Trophoblast cell (in vitro differentiated cells and primary cell): ENCODE measurements around the gene SHISA4.
A peak's percentile ranks its signal among the peaks of the same experiment; 100 is the strongest.

Experiments used
- DNase-seq, 2 donors: peaks; one replicate each; pipeline ENCODE4 v3.0.0-alpha.2; 2016
- H2AFZ ChIP-seq: 2 replicates; pipeline ENCODE4 v1.6.1; 2013; ENCODE audit warnings: low read length, moderate library complexity, mild to moderate bottlenecking; ENCODE audit not compliant: insufficient read depth, poor library complexity
- H2AK5ac ChIP-seq: 2 replicates; pipeline ENCODE4 v1.6.1; 2013; ENCODE audit warnings: mild to moderate bottlenecking, low read length
- H2BK120ac ChIP-seq: 2 replicates; pipeline ENCODE4 v1.6.1; 2013; ENCODE audit warnings: low read length, mild to moderate bottlenecking, moderate library complexity; ENCODE audit not compliant: insufficient read depth, poor library complexity
- H2BK12ac ChIP-seq: 2 replicates; pipeline ENCODE4 v1.6.1; 2013; ENCODE audit warnings: mild to moderate bottlenecking, low read length, moderate library complexity
- H2BK5ac ChIP-seq: 2 replicates; pipeline ENCODE4 v1.6.1; 2013; ENCODE audit warnings: low read length, low read depth, moderate library complexity, mild to moderate bottlenecking; ENCODE audit not compliant: poor library complexity
- H3K14ac ChIP-seq: 2 replicates; pipeline ENCODE4 v1.6.1; 2013; ENCODE audit warnings: mild to moderate bottlenecking, low read length
- H3K18ac ChIP-seq: 2 replicates; pipeline ENCODE4 v1.6.1; 2013; ENCODE audit warnings: mild to moderate bottlenecking, low read length
- H3K23ac ChIP-seq: 2 replicates; pipeline ENCODE4 v1.6.1; 2013; ENCODE audit warnings: low read length
- H3K27ac ChIP-seq: 2 replicates; pipeline ENCODE4 v1.5.1; 2013; ENCODE audit warnings: low read depth, mild to moderate bottlenecking, inconsistent platforms, low read length, moderate library complexity
- H3K27me3 ChIP-seq: 2 replicates; pipeline ENCODE4 v1.6.1; 2013; ENCODE audit warnings: inconsistent platforms, mild to moderate bottlenecking, low read length, moderate library complexity; ENCODE audit not compliant: insufficient read depth
- H3K36me3 ChIP-seq, 2 experiments: 1 replicate in 1 of 2; 2 replicates in 1 of 2; pipeline ENCODE4 v1.6.1; 2013; ENCODE audit warnings: low read length in 2 of 2, mild to moderate bottlenecking in 2 of 2, moderate library complexity in 1 of 2; ENCODE audit not compliant: insufficient read depth in 2 of 2, control insufficient read depth in 1 of 2
- H3K4ac ChIP-seq: 2 replicates; pipeline ENCODE4 v1.6.1; 2013; ENCODE audit warnings: low read depth, mild to moderate bottlenecking, low read length, moderate library complexity
- H3K4me1 ChIP-seq, 2 experiments: 1 replicate in 1 of 2; 2 replicates in 1 of 2; pipeline ENCODE4 v1.6.1; 2013; ENCODE audit warnings: low read length in 2 of 2, mild to moderate bottlenecking in 2 of 2, moderate library complexity in 1 of 2; ENCODE audit not compliant: insufficient read depth in 2 of 2, control insufficient read depth in 1 of 2
- H3K4me2 ChIP-seq: 2 replicates; pipeline ENCODE4 v1.6.1; 2013; ENCODE audit warnings: inconsistent platforms, mild to moderate bottlenecking, low read length, moderate library complexity
- H3K4me3 ChIP-seq: 2 replicates; pipeline ENCODE4 v1.5.1; 2013; ENCODE audit warnings: mild to moderate bottlenecking, low read depth, low read length, inconsistent platforms
- H3K79me1 ChIP-seq: one replicate; pipeline ENCODE4 v1.6.1; 2013; ENCODE audit warnings: low read length
- H3K79me2 ChIP-seq: 2 replicates; pipeline ENCODE4 v1.6.1; 2013; ENCODE audit warnings: low read length, mild to moderate bottlenecking; ENCODE audit not compliant: control insufficient read depth, insufficient read depth, poor library complexity
- H3K9ac ChIP-seq: 2 replicates; pipeline ENCODE4 v1.6.1; 2013; ENCODE audit warnings: mild to moderate bottlenecking, low read length
- H3K9me3 ChIP-seq: 2 replicates; pipeline ENCODE4 v1.6.1; 2013; ENCODE audit warnings: low read depth, mild to moderate bottlenecking, control low read depth, inconsistent platforms, low read length; ENCODE audit not compliant: insufficient read depth
- H4K12ac ChIP-seq: 2 replicates; pipeline ENCODE4 v1.6.1; 2013; ENCODE audit warnings: low read depth, mild to moderate bottlenecking, low read length, moderate library complexity
- H4K8ac ChIP-seq: 2 replicates; pipeline ENCODE4 v1.6.1; 2013; ENCODE audit warnings: low read depth, mild to moderate bottlenecking, low read length, moderate library complexity
- H4K91ac ChIP-seq: one replicate; pipeline ENCODE4 v1.6.1; 2013; ENCODE audit warnings: low read depth, mild to moderate bottlenecking, low read length, moderate library complexity
- WGBS: extraction: QIAGEN DNeasy Blood & Tissue Kit; methylation state at CpG from one replicate; pipeline ENCODE4 v1.1.7; 2013; ENCODE audit warnings: missing lambda C conversion rate; ENCODE audit not compliant: insufficient read length, insufficient coverage; ENCODE audit errors: extremely low coverage; 5-methylcytosine and 5-hydroxymethylcytosine counted together

Gene SHISA4

GRCh38 chr1:201848230-201848629, 40.5 kb upstream of the SHISA4 start:
- Histone ChIP-seq H3K14ac (no peak overlapping the region), H3K4me1 (peaks cover 0 to 3% of the 10 kb centered on the region in 2 experiments), H2BK5ac (no peak overlapping the region), H3K18ac (no peak overlapping the region), H2AK5ac (no peak overlapping the region), H2BK120ac (no peak overlapping the region), H4K91ac (no peak overlapping the region), H3K27ac (no peak overlapping the region), H3K9ac (no peak overlapping the region), H3K79me2 (no peaks in the 10 kb centered on the region), H3K23ac (no peak overlapping the region), H4K8ac (no peak overlapping the region), H3K27me3 (no peaks in the 10 kb centered on the region), H2AFZ (no peak overlapping the region), H3K9me3 (no peaks in the 10 kb centered on the region), H2BK12ac (no peak overlapping the region), H3K36me3 (peaks cover 6 to 17% of the 10 kb centered on the region in 2 experiments), H3K4ac (no peak overlapping the region), H3K4me3 (no peak overlapping the region), H4K12ac (no peak overlapping the region), H3K79me1 (no peaks in the 10 kb centered on the region), H3K4me2 (no peak overlapping the region)
- DNase-seq = no peak
- WGBS = no CpG with 5 or more reads among the region's 6 CpGs

DNA sequence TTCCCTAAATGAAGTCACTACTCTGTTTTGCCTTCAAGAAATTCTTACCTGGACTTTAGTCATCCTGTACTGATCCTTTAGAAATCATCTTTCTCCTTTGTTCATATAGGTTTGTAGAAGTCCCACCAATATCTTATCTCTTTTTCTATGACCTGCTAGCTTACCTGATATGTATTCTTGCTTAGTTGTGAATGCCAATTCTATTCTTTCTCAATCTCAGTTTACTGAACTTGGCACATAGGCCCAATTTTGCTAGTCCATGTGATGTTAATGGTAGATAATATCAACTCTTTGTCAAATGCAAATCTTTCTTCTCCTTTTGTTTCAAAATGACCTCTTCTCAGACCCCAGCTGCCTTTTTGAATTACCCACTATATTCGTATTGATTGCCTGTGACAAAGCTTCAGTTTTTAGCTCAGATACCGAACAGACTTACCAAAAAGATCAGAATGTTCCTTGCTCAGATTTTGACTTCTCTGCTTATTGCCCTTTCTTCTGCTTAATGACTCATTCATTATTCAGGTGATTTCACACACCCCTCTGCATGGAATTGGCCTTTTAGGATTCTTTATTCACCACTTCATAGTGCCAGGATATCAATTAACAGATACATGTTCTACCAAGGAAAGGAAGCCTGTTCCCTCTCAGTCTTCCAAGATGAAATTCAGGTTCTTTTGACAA, 39.2 kb upstream of the SHISA4 start:
- no peak for DNase-seq
- H3K4me3 ChIP-seq = no peak overlapping the region
- H4K12ac ChIP-seq = no peak overlapping the region
- H3K4ac ChIP-seq = no peak overlapping the region
- no peak overlapping the region for H3K18ac ChIP-seq
- no peaks in the 10 kb centered on the region for H3K79me2 ChIP-seq
- peak overlapping the region; percentile 1 for H3K27ac ChIP-seq
- H2BK5ac ChIP-seq = no peak overlapping the region
- no peak overlapping the region for H3K14ac ChIP-seq
- peaks cover 15 to 26% of the 10 kb centered on the region in 2 experiments for H3K36me3 ChIP-seq
- H3K9ac ChIP-seq = no peak overlapping the region
- no peak overlapping the region for H3K4me2 ChIP-seq
- H2BK120ac ChIP-seq = no peak overlapping the region
- no peak overlapping the region for H2AFZ ChIP-seq
- no CpG with 5 or more reads among the region's 2 CpGs for WGBS
- H4K8ac ChIP-seq = no peak overlapping the region
- no peak overlapping the region for H3K23ac ChIP-seq
- H2BK12ac ChIP-seq = no peak overlapping the region
- H2AK5ac ChIP-seq = no peak overlapping the region
- H3K79me1 ChIP-seq = no peaks in the 10 kb centered on the region
- peaks cover 0 to 3% of the 10 kb centered on the region in 2 experiments for H3K4me1 ChIP-seq
- H3K27me3 ChIP-seq = no peaks in the 10 kb centered on the region
- no peaks in the 10 kb centered on the region for H3K9me3 ChIP-seq
- no peak overlapping the region for H4K91ac ChIP-seq

GRCh38 chr1:201850053-201850397, 38.7 kb upstream of the SHISA4 start:
- Histone ChIP-seq H3K18ac (no peak overlapping the region), H2BK5ac (no peak overlapping the region), H2BK12ac (no peak overlapping the region), H3K79me1 (no peaks in the 10 kb centered on the region), H3K14ac (no peak overlapping the region), H3K9ac (no peak overlapping the region), H3K9me3 (no peaks in the 10 kb centered on the region), H3K4me3 (no peak overlapping the region), H4K91ac (no peak overlapping the region), H3K27me3 (no peaks in the 10 kb centered on the region), H2BK120ac (no peak overlapping the region), H3K4me1 (peaks cover 0 to 3% of the 10 kb centered on the region in 2 experiments), H3K79me2 (no peaks in the 10 kb centered on the region), H3K36me3 (peaks cover 15 to 28% of the 10 kb centered on the region in 2 experiments), H2AK5ac (no peak overlapping the region), H4K12ac (no peak overlapping the region), H2AFZ (no peak overlapping the region), H3K4me2 (no peak overlapping the region), H3K4ac (no peak overlapping the region), H3K27ac (peak overlapping the region; percentile 1), H3K23ac (no peak overlapping the region), H4K8ac (no peak overlapping the region)
- DNase-seq = peak; percentile 34 to 45
- WGBS = no CpG with 5 or more reads among the region's 1 CpG

- no peak overlapping the region for H4K12ac ChIP-seq
Observed at GRCh38 chr1:201851949-201852348, 36.7 kb upstream of the SHISA4 start.

More at GRCh38 chr1:201851949-201852348, 36.7 kb upstream of the SHISA4 start:
- H4K91ac ChIP-seq = no peak overlapping the region
- H2BK12ac ChIP-seq = no peak overlapping the region
- DNase-seq = no peak
- H3K9me3 ChIP-seq = no peaks in the 10 kb centered on the region
- H3K27me3 ChIP-seq = no peaks in the 10 kb centered on the region
- H3K79me2 ChIP-seq = no peaks in the 10 kb centered on the region
- H3K4me1 ChIP-seq = peaks cover 0 to 3% of the 10 kb centered on the region in 2 experiments
- H3K9ac ChIP-seq = no peak overlapping the region
- no peak overlapping the region for H3K27ac ChIP-seq
- no peak overlapping the region for H3K4ac ChIP-seq
- no peak overlapping the region for H2BK5ac ChIP-seq
- peaks cover 20 to 32% of the 10 kb centered on the region in 2 experiments for H3K36me3 ChIP-seq
- no peak overlapping the region for H3K18ac ChIP-seq
- H4K8ac ChIP-seq = no peak overlapping the region
- H3K4me2 ChIP-seq = no peak overlapping the region
- no peak overlapping the region for H2BK120ac ChIP-seq
- no peak overlapping the region for H3K4me3 ChIP-seq
- WGBS = no CpG with 5 or more reads among the region's 1 CpG
- H2AFZ ChIP-seq = no peak overlapping the region
- no peak overlapping the region for H3K23ac ChIP-seq
- no peaks in the 10 kb centered on the region for H3K79me1 ChIP-seq
- H2AK5ac ChIP-seq = no peak overlapping the region
- no peak overlapping the region for H3K14ac ChIP-seq
